C1 segment of cervical spinal cord (tissue), 14 donors: ENCODE measurements around the gene FBLN7.
A peak's percentile ranks its signal among the peaks of the same experiment; 100 is the strongest.
"Not testable (repeated sequence)": the region's sequence is repeated elsewhere in the genome, so short reads cannot be mapped to it uniquely, and the experiment has no call there.

Experiments
- DNase-seq, 14 donors: peaks; one replicate each; lab custom pipeline; 2025; lab: John Stamatoyannopoulos, UW

Gene FBLN7

GRCh38 chr2:112138159-112139032, at the start of gene FBLN7:
FBLN7 (plus strand) TSS chr2:112138385; CDS start chr2:112138656, 271 bp downstream.
- peak in 1 of 14 donors; percentile 21 for DNase-seq

GRCh38 chr2:112089375-112089774, 48.8 kb upstream of the FBLN7 start:
- DNase-seq = no peak

GRCh38 chr2:112092286-112093041, 45.7 kb upstream of the FBLN7 start:
- DNase-seq = no peak

- DNase-seq = no peak
Observed at GRCh38 chr2:112093216-112093615, 45.0 kb upstream of the FBLN7 start.

- DNase-seq = no peak
Observed at GRCh38 chr2:112095681-112096080, 42.5 kb upstream of the FBLN7 start.

GRCh38 chr2:112096098-112096497, 42.1 kb upstream of the FBLN7 start:
- no peak for DNase-seq

GRCh38 chr2:112108178-112108832, 29.9 kb upstream of the FBLN7 start:
- DNase-seq = no peak

GRCh38 chr2:112109278-112109677, 28.9 kb upstream of the FBLN7 start:
- no peak for DNase-seq

GRCh38 chr2:112110966-112111365, 27.2 kb upstream of the FBLN7 start:
- DNase-seq = no peak

- DNase-seq = not testable (repeated sequence)
Observed at GRCh38 chr2:112113354-112113753, 24.8 kb upstream of the FBLN7 start.

GRCh38 chr2:112118148-112118547, 20.0 kb upstream of the FBLN7 start:
- DNase-seq = no peak

GRCh38 chr2:112121682-112122254, 16.4 kb upstream of the FBLN7 start:
- DNase-seq = peak in 2 of 14 donors; percentile 1 to 7

GRCh38 chr2:112129060-112129459, 9.1 kb upstream of the FBLN7 start:
- no peak for DNase-seq

GRCh38 chr2:112133344-112133743, 4.8 kb upstream of the FBLN7 start:
- DNase-seq = no peak

GRCh38 chr2:112134120-112134519, 4.1 kb upstream of the FBLN7 start:
- no peak for DNase-seq

- no peak for DNase-seq
Observed at GRCh38 chr2:112136096-112136495, 2.1 kb upstream of the FBLN7 start.

GRCh38 chr2:112137516-112138158, 548 bp upstream of the FBLN7 start:
- peak in 1 of 14 donors; percentile 8 for DNase-seq

- DNase-seq = peak in 1 of 14 donors; percentile 17
Observed at GRCh38 chr2:112139033-112139614, 939 bp downstream of the FBLN7 start.

GRCh38 chr2:112139661-112140204, 1.5 kb downstream of the FBLN7 start:
- not testable (repeated sequence) for DNase-seq

GRCh38 chr2:112140205-112140802, 2.1 kb downstream of the FBLN7 start:
- DNase-seq = peak in 1 of 14 donors; percentile 24
